ENCODE measurements around the gene C22orf39. TPM values are rescaled to one million over a fixed set of nuclear protein-coding genes. Genes with fewer than 3 reads are reported as not detected.

The C22orf39 gene
- polyA plus RNA-seq, 1 of the 3 experiments (the other 2 are of a cell fraction), result 17.7 TPM

DNA sequence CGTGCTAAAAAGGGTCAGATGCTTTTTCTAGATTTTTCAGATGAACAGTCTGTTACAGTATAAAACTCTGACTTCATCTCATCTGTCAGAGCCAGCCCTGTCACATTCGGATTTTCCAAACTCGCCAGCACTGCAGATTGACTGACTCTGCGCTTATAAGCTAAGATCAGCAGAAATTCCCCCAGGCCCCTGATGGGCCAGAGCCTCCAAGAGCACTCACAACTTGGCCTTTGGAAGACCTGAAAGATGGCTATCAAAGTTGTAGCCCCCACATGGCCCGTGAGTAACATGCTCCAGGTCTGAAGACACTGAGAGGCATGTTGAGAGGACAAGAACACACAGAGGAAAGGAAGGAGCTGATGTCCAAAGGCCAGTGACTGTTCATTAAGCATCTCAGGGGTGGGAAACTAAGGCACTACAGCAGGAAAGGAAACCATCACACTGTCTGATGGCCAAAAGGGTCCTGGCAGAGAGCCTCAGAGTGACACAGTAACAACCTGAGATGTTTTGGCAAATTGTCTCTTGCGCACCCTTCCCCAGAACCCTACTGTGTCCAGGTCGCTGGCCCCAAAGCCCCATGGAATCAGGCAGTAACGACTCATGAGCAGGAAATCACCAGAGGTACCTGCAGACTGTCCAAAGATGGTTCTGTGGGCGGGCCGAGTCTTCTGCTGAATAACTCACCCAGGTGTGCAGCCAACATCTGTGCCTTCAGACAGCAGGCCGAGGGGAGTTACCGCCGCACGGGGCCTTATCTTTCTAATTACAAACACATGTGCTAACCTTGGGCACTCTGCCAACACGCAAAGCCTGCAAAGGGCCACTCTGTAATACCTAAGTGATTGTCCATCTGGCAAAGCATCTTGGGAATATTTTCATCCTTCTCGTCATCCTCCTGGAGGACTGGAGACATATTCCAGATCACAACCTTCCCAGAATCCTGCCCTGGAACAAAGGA lies 39.6 kb downstream of the C22orf39 start:
- Histone ChIP-seq H3K36me3 (replicated peaks in 1 of 2; ENCODE audit: control insufficient read depth in 1 of 2, insufficient read depth in 2 of 2, low read length in 1 of 2) (peaks cover 35 to 49% of the 10 kb centered on the region in 2 experiments), H2AFZ (ENCODE audit: low read depth) (no peak overlapping the region), H3K4me3 (ENCODE audit: low read depth in 2 of 2, low read length in 1 of 2) (no peak overlapping the region), H3K9me2 (no peaks in the 10 kb centered on the region), H4K20me1 (ENCODE audit: insufficient read depth) (0 out of 2 replicates have a peak, but pooled peaks cover 5% of the 10 kb centered on the region), H3K4me2 (no peak overlapping the region), H3K4me1 (ENCODE audit: control insufficient read depth in 1 of 2, insufficient read depth in 2 of 2, low read depth in 1 of 2, low read length in 1 of 2) (peaks cover 0 to 37% of the 10 kb centered on the region in 2 experiments; a peak in 2 of 4 replicates), H3K27ac (ENCODE audit: low read depth in 2 of 2, low read length in 1 of 2) (peak overlapping the region in 1 of 2 experiments; percentile 95; a peak in 2 of 4 replicates), H3K79me2 (ENCODE audit: insufficient read depth) (peaks cover 29% of the 10 kb centered on the region), H3F3A (replicated peaks; ENCODE audit: insufficient read depth) (peaks cover 4% of the 10 kb centered on the region), H3K9me3 (no peaks in the 10 kb centered on the region), H3K27me3 (ENCODE audit: insufficient read depth) (no peaks in the 10 kb centered on the region), H3K9ac (no peak overlapping the region)
- ChIA-PET CTCF (interaction anchor here (1.1 to 2.0 kb wide), 2 partner anchors 13 to 229 kb away, joined by 3 to 7 read pairs; partner anchors contain the start of gene SLC25A1), POLR2A (interaction anchor here (1.2 kb wide), 1 partner anchor 72 kb away, joined by 4 read pairs; the partner anchor contains the start of gene CDC45)
- DNase-seq, result peak; percentile 76
- WGBS (ENCODE audit: low lambda C conversion rate), result 57% methylated on average over 13 of the region's 16 CpGs
- TF ChIP-seq FOXM1 (IDR thresholded peaks at IDR 0.05; ENCODE audit: low read depth), result no peak
- TF ChIP-seq TEAD4 (IDR thresholded peaks at IDR 0.05; ENCODE audit: borderline replicate concordance, insufficient read depth), result no peak
- TF ChIP-seq EZH2phosphoT487 (IDR thresholded peaks at IDR 0.05; ENCODE audit: borderline replicate concordance, low read depth), result no peak
- no peak for TF ChIP-seq ELF1 (IDR thresholded peaks at IDR 0.05)
- no peak for TF ChIP-seq SMC3 (IDR thresholded peaks at IDR 0.05; ENCODE audit: low read depth, low read length)
- TF ChIP-seq, protein P1, sequence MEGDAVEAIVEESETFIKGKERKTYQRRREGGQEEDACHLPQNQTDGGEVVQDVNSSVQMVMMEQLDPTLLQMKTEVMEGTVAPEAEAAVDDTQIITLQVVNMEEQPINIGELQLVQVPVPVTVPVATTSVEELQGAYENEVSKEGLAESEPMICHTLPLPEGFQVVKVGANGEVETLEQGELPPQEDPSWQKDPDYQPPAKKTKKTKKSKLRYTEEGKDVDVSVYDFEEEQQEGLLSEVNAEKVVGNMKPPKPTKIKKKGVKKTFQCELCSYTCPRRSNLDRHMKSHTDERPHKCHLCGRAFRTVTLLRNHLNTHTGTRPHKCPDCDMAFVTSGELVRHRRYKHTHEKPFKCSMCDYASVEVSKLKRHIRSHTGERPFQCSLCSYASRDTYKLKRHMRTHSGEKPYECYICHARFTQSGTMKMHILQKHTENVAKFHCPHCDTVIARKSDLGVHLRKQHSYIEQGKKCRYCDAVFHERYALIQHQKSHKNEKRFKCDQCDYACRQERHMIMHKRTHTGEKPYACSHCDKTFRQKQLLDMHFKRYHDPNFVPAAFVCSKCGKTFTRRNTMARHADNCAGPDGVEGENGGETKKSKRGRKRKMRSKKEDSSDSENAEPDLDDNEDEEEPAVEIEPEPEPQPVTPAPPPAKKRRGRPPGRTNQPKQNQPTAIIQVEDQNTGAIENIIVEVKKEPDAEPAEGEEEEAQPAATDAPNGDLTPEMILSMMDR (IDR thresholded peaks at IDR 0.05), result no peak
- no peak for TF ChIP-seq TAF1 (IDR thresholded peaks at IDR 0.05; ENCODE audit: borderline replicate concordance, low read depth, low read length)
- no peak for TF ChIP-seq FOSL2 (IDR thresholded peaks at IDR 0.05; ENCODE audit: borderline replicate concordance, low read depth)
- peak in 1 of 2 experiments; percentile 70; a peak in 1 of 4 replicates for TF ChIP-seq EP300 (IDR thresholded peaks at IDR 0.05; ENCODE audit: borderline replicate concordance in 1 of 2, low read depth in 1 of 2, low read length in 1 of 2)
- TF ChIP-seq GABPA (IDR thresholded peaks at IDR 0.05; ENCODE audit: low read depth), result no peak
- TF ChIP-seq, protein P2, sequence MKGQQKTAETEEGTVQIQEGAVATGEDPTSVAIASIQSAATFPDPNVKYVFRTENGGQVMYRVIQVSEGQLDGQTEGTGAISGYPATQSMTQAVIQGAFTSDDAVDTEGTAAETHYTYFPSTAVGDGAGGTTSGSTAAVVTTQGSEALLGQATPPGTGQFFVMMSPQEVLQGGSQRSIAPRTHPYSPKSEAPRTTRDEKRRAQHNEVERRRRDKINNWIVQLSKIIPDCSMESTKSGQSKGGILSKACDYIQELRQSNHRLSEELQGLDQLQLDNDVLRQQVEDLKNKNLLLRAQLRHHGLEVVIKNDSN (IDR thresholded peaks at IDR 0.05; ENCODE audit: borderline replicate concordance, low read depth), result no peak
- peak; percentile 79 for TF ChIP-seq TCF12 (IDR thresholded peaks at IDR 0.05)
- TF ChIP-seq JUND (IDR thresholded peaks at IDR 0.05), result no peak
- no peak for TF ChIP-seq RFX5 (IDR thresholded peaks at IDR 0.05; ENCODE audit: low read length)
- TF ChIP-seq FOXJ3 (CRISPR knock-in tag; IDR thresholded peaks at IDR 0.05), result no peak
- TF ChIP-seq, protein P3, sequence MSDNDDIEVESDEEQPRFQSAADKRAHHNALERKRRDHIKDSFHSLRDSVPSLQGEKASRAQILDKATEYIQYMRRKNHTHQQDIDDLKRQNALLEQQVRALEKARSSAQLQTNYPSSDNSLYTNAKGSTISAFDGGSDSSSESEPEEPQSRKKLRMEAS (IDR thresholded peaks at IDR 0.05; ENCODE audit: low read depth), result no peak
- peak; percentile 47 for TF ChIP-seq RCOR1 (IDR thresholded peaks at IDR 0.05; ENCODE audit: low read length)
- no peak for TF ChIP-seq YY1 (IDR thresholded peaks at IDR 0.05; ENCODE audit: low read depth)
- TF ChIP-seq, protein P4, sequence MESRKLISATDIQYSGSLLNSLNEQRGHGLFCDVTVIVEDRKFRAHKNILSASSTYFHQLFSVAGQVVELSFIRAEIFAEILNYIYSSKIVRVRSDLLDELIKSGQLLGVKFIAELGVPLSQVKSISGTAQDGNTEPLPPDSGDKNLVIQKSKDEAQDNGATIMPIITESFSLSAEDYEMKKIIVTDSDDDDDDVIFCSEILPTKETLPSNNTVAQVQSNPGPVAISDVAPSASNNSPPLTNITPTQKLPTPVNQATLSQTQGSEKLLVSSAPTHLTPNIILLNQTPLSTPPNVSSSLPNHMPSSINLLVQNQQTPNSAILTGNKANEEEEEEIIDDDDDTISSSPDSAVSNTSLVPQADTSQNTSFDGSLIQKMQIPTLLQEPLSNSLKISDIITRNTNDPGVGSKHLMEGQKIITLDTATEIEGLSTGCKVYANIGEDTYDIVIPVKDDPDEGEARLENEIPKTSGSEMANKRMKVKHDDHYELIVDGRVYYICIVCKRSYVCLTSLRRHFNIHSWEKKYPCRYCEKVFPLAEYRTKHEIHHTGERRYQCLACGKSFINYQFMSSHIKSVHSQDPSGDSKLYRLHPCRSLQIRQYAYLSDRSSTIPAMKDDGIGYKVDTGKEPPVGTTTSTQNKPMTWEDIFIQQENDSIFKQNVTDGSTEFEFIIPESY (IDR thresholded peaks at IDR 0.05; ENCODE audit: borderline replicate concordance, low read depth), result no peak
- 0 out of 2 replicates have a peak, but pooled peaks have one; percentile 1 for TF ChIP-seq RAD21 (IDR thresholded peaks at IDR 0.05; ENCODE audit: low read length)
- no peak; the same call in none of the 2 replicates for TF ChIP-seq MXI1 (IDR thresholded peaks at IDR 0.05; ENCODE audit: low read depth, low read length)
- peak; percentile 43 for TF ChIP-seq CHD2 (IDR thresholded peaks at IDR 0.05; ENCODE audit: low read length, partially characterized antibody)
- TF ChIP-seq, protein P5, sequence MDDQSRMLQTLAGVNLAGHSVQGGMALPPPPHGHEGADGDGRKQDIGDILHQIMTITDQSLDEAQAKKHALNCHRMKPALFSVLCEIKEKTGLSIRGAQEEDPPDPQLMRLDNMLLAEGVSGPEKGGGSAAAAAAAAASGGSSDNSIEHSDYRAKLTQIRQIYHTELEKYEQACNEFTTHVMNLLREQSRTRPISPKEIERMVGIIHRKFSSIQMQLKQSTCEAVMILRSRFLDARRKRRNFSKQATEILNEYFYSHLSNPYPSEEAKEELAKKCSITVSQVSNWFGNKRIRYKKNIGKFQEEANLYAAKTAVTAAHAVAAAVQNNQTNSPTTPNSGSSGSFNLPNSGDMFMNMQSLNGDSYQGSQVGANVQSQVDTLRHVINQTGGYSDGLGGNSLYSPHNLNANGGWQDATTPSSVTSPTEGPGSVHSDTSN (IDR thresholded peaks at IDR 0.05), result no peak
- peak; percentile 57 for TF ChIP-seq NFIC (IDR thresholded peaks at IDR 0.05; ENCODE audit: borderline replicate concordance)
- peak; percentile 83 for TF ChIP-seq GATA2 (CRISPR knock-in tag; IDR thresholded peaks at IDR 0.05)
- no peak for TF ChIP-seq MEF2A (IDR thresholded peaks at IDR 0.05; ENCODE audit: borderline replicate concordance, low read depth)
- TF ChIP-seq RXRA (IDR thresholded peaks at IDR 0.05; ENCODE audit: borderline replicate concordance, low read depth), result no peak
- no peak for TF ChIP-seq SIN3A (IDR thresholded peaks at IDR 0.05; ENCODE audit: borderline replicate concordance, low read depth, low read length)

Data from SK-N-SH (cell line).